ENCODE measurements around the gene DENND1C. TPM values are rescaled to one million over a fixed set of nuclear protein-coding genes. Genes with fewer than 3 reads are reported as not detected.

DENND1C gene
- total and polyA plus RNA-seq, 9 of the 15 experiments (the other 6 are each of a cell fraction or from before 2014, with no cell fraction given), result 0.03 to 1.2 (median 0.32) TPM; not detected in 1

DNA sequence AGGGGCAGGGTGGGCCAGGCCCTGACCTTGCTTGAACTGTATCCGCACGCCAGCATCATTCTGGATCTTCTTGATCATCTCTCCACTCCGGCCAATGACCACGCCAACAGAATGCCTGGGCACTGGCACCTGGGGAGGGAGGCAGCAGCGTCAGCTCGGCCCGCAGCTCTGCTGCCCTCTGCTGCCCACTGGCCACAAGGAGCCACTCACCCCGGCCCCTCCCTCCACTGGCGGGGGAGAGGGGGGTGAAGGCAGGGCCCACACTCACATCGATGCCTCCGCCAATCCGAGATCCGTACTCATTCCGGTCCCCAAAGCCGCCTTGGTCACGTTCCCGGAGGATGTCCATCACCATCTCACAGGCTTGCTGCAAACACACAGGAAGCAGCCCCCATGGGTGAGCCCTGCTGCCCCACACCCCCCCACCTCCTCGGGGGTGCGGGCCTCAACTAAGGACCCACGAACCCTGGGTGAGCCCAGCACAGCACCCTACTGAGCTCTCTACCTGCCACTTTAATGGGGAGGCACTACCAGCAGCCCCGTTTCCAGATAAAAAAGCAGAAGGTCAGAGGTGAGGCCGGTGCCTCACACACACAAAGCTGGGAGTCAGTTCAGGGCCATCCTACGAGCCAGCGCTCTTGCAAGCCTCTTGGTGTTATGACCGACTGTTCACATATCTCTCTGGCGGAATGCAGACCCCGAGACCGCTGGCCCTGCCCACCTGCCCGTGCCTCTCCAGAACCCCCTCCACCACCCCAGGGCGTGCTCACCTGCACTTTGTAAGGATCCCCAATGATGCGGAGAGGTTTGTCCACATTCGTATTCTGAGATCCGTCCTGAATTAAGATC lies 63.6 kb downstream of the DENND1C start (continued):
- no peak for TF ChIP-seq DLX4 (CRISPR knock-in tag; IDR thresholded peaks at IDR 0.05)
- TF ChIP-seq, protein P1, sequence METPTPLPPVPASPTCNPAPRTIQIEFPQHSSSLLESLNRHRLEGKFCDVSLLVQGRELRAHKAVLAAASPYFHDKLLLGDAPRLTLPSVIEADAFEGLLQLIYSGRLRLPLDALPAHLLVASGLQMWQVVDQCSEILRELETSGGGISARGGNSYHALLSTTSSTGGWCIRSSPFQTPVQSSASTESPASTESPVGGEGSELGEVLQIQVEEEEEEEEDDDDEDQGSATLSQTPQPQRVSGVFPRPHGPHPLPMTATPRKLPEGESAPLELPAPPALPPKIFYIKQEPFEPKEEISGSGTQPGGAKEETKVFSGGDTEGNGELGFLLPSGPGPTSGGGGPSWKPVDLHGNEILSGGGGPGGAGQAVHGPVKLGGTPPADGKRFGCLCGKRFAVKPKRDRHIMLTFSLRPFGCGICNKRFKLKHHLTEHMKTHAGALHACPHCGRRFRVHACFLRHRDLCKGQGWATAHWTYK (CRISPR knock-in tag; IDR thresholded peaks at IDR 0.05), result no peak
- TF ChIP-seq ZNF639 (CRISPR knock-in tag; conservative IDR thresholded peaks at IDR 0.05 in 1 of 2, IDR thresholded peaks at IDR 0.05 in 1 of 2), result no peak
- TF ChIP-seq CC2D1A (IDR thresholded peaks at IDR 0.05), result no peak
- TF ChIP-seq ZNF551 (CRISPR knock-in tag; IDR thresholded peaks at IDR 0.05), result no peak
- no peak for TF ChIP-seq PHF8 (IDR thresholded peaks at IDR 0.05; ENCODE audit: borderline replicate concordance, low read length)
- TF ChIP-seq DIDO1 (tag; IDR thresholded peaks at IDR 0.05; ENCODE audit: low read depth), result no peak
- TF ChIP-seq GTF2F1 (IDR thresholded peaks at IDR 0.05; ENCODE audit: low read depth, low read length), result no peak

Small RNA genes lying within 50 kb of the gene (small RNA-seq; reads per million reads assigned to genes)
- not detected for gene AC010503.2

Other genes starting within 250 kb of the DENND1C start
Only the 7 nearest of the 15 such genes appear.
- gene GTF2F1, start 88.6 kb downstream of the DENND1C start, total RNA-seq (2014; rRNA removed), result 75.4 and 81.6 TPM in 2 replicates
- gene GTF2F1, start 88.6 kb downstream of the DENND1C start, total RNA-seq (2014; rRNA removed; fragmentation: Illumina TruSeq; extraction: Trizol), result 30.3 TPM in 2 replicates
- 73.5 and 79.1 TPM in 2 replicates for gene GTF2F1, start 88.6 kb downstream of the DENND1C start, total RNA-seq (2015; rRNA removed; fragmentation: Illumina TruSeq; extraction: Trizol)
- 58.9 and 71.7 TPM in 2 replicates for gene GTF2F1, start 88.6 kb downstream of the DENND1C start, total RNA-seq (2021)
- gene GTF2F1, start 88.6 kb downstream of the DENND1C start, polyA plus RNA-seq (2011; rRNA removed), result 34.9 and 47.9 TPM in 2 replicates
- 68.4 and 85.9 TPM in 2 replicates for gene GTF2F1, start 88.6 kb downstream of the DENND1C start, polyA plus RNA-seq (2014; fragmentation: Illumina TruSeq; extraction: Trizol)
- 1 to 10 TPM; 4.7 to 6.3 TPM for gene GTF2F1, start 88.6 kb downstream of the DENND1C start, polyA plus RNA-seq (2014; fragmentation: Nextera tagmentation; extraction: Ambion mirVana)
- 66.0 and 68.7 TPM in 2 replicates for gene GTF2F1, start 88.6 kb downstream of the DENND1C start, polyA plus RNA-seq (2014; rRNA removed)
- gene KHSRP, start 57.0 kb downstream of the DENND1C start, total RNA-seq (2014; rRNA removed), result 183 and 227 TPM in 2 replicates
- 94.5 and 97.2 TPM in 2 replicates for gene KHSRP, start 57.0 kb downstream of the DENND1C start, total RNA-seq (2014; rRNA removed; fragmentation: Illumina TruSeq; extraction: Trizol)
- gene KHSRP, start 57.0 kb downstream of the DENND1C start, total RNA-seq (2015; rRNA removed; fragmentation: Illumina TruSeq; extraction: Trizol), result 139 and 150 TPM in 2 replicates
- 519 and 564 TPM in 2 replicates for gene KHSRP, start 57.0 kb downstream of the DENND1C start, total RNA-seq (2021)
- gene KHSRP, start 57.0 kb downstream of the DENND1C start, polyA plus RNA-seq (2011; rRNA removed), result 93.1 and 118 TPM in 2 replicates
- gene KHSRP, start 57.0 kb downstream of the DENND1C start, polyA plus RNA-seq (2014; fragmentation: Illumina TruSeq; extraction: Trizol), result 215 and 288 TPM in 2 replicates
- 1 to 10 TPM; 4.2 to 5.7 TPM for gene KHSRP, start 57.0 kb downstream of the DENND1C start, polyA plus RNA-seq (2014; fragmentation: Nextera tagmentation; extraction: Ambion mirVana)
- gene KHSRP, start 57.0 kb downstream of the DENND1C start, polyA plus RNA-seq (2014; rRNA removed), result 313 and 329 TPM in 2 replicates
- gene SLC25A41, start 48.0 kb downstream of the DENND1C start, total RNA-seq (2014; rRNA removed), result 0.94 and 1.00 TPM in 2 replicates
- 1.1 and 1.6 TPM in 2 replicates for gene SLC25A41, start 48.0 kb downstream of the DENND1C start, total RNA-seq (2014; rRNA removed; fragmentation: Illumina TruSeq; extraction: Trizol)
- 1.2 and 1.6 TPM in 2 replicates for gene SLC25A41, start 48.0 kb downstream of the DENND1C start, total RNA-seq (2015; rRNA removed; fragmentation: Illumina TruSeq; extraction: Trizol)
- gene SLC25A41, start 48.0 kb downstream of the DENND1C start, total RNA-seq (2021), result 4.2 and 4.6 TPM in 2 replicates
- gene SLC25A41, start 48.0 kb downstream of the DENND1C start, polyA plus RNA-seq (2011; rRNA removed), result 3.3 and 6.5 TPM in 2 replicates
- 2.0 and 4.7 TPM in 2 replicates for gene SLC25A41, start 48.0 kb downstream of the DENND1C start, polyA plus RNA-seq (2014; fragmentation: Illumina TruSeq; extraction: Trizol)
- under 1 TPM; 0.08 to 0.24 TPM for gene SLC25A41, start 48.0 kb downstream of the DENND1C start, polyA plus RNA-seq (2014; fragmentation: Nextera tagmentation; extraction: Ambion mirVana)
- gene SLC25A41, start 48.0 kb downstream of the DENND1C start, polyA plus RNA-seq (2014; rRNA removed), result 4.0 and 6.7 TPM in 2 replicates
- 40.4 and 57.2 TPM in 2 replicates for gene SLC25A23, start 22.0 kb downstream of the DENND1C start, total RNA-seq (2014; rRNA removed)
- 26.2 and 26.6 TPM in 2 replicates for gene SLC25A23, start 22.0 kb downstream of the DENND1C start, total RNA-seq (2014; rRNA removed; fragmentation: Illumina TruSeq; extraction: Trizol)
- gene SLC25A23, start 22.0 kb downstream of the DENND1C start, total RNA-seq (2015; rRNA removed; fragmentation: Illumina TruSeq; extraction: Trizol), result 25.8 and 26.0 TPM in 2 replicates
- 72.0 and 75.1 TPM in 2 replicates for gene SLC25A23, start 22.0 kb downstream of the DENND1C start, total RNA-seq (2021)
- gene SLC25A23, start 22.0 kb downstream of the DENND1C start, polyA plus RNA-seq (2011; rRNA removed), result 18.7 and 20.9 TPM in 2 replicates
- 64.3 and 70.5 TPM in 2 replicates for gene SLC25A23, start 22.0 kb downstream of the DENND1C start, polyA plus RNA-seq (2014; fragmentation: Illumina TruSeq; extraction: Trizol)
- gene SLC25A23, start 22.0 kb downstream of the DENND1C start, polyA plus RNA-seq (2014; fragmentation: Nextera tagmentation; extraction: Ambion mirVana), result 1 to 10 TPM; 6.1 to 6.5 TPM
- 44.3 and 47.5 TPM in 2 replicates for gene SLC25A23, start 22.0 kb downstream of the DENND1C start, polyA plus RNA-seq (2014; rRNA removed)
- 0.57 TPM in 1 of 2 replicates, not detected in the other for gene CRB3, start 17.5 kb downstream of the DENND1C start, total RNA-seq (2014; rRNA removed)
- gene CRB3, start 17.5 kb downstream of the DENND1C start, total RNA-seq (2014; rRNA removed; fragmentation: Illumina TruSeq; extraction: Trizol), result not detected in 2 replicates
- not detected in 2 replicates for gene CRB3, start 17.5 kb downstream of the DENND1C start, total RNA-seq (2015; rRNA removed; fragmentation: Illumina TruSeq; extraction: Trizol)
- 0.49 and 0.65 TPM in 2 replicates for gene CRB3, start 17.5 kb downstream of the DENND1C start, total RNA-seq (2021)
- gene CRB3, start 17.5 kb downstream of the DENND1C start, polyA plus RNA-seq (2011; rRNA removed), result 0.11 TPM in 1 of 2 replicates, not detected in the other
- gene CRB3, start 17.5 kb downstream of the DENND1C start, polyA plus RNA-seq (2014; fragmentation: Illumina TruSeq; extraction: Trizol), result not detected in 2 replicates
- not detected for gene CRB3, start 17.5 kb downstream of the DENND1C start, polyA plus RNA-seq (2014; fragmentation: Nextera tagmentation; extraction: Ambion mirVana)
- 0.18 TPM in 1 of 2 replicates, not detected in the other for gene CRB3, start 17.5 kb downstream of the DENND1C start, polyA plus RNA-seq (2014; rRNA removed)
- gene TUBB4A, start 20.5 kb upstream of the DENND1C start, total RNA-seq (2014; rRNA removed), result 1.0 and 1.5 TPM in 2 replicates
- gene TUBB4A, start 20.5 kb upstream of the DENND1C start, total RNA-seq (2014; rRNA removed; fragmentation: Illumina TruSeq; extraction: Trizol), result 0.26 and 0.44 TPM in 2 replicates
- 0.62 and 0.68 TPM in 2 replicates for gene TUBB4A, start 20.5 kb upstream of the DENND1C start, total RNA-seq (2015; rRNA removed; fragmentation: Illumina TruSeq; extraction: Trizol)
- gene TUBB4A, start 20.5 kb upstream of the DENND1C start, total RNA-seq (2021), result 6.2 and 7.0 TPM in 2 replicates
- gene TUBB4A, start 20.5 kb upstream of the DENND1C start, polyA plus RNA-seq (2011; rRNA removed), result 0.75 and 0.81 TPM in 2 replicates
- 2.9 and 3.9 TPM in 2 replicates for gene TUBB4A, start 20.5 kb upstream of the DENND1C start, polyA plus RNA-seq (2014; fragmentation: Illumina TruSeq; extraction: Trizol)
- gene TUBB4A, start 20.5 kb upstream of the DENND1C start, polyA plus RNA-seq (2014; fragmentation: Nextera tagmentation; extraction: Ambion mirVana), result under 1 TPM; 0.14 to 0.15 TPM
- gene TUBB4A, start 20.5 kb upstream of the DENND1C start, polyA plus RNA-seq (2014; rRNA removed), result 1.7 TPM in 2 replicates
- gene TNFSF9, start 49.2 kb upstream of the DENND1C start, total RNA-seq (2014; rRNA removed), result 13.8 and 17.7 TPM in 2 replicates
- gene TNFSF9, start 49.2 kb upstream of the DENND1C start, total RNA-seq (2014; rRNA removed; fragmentation: Illumina TruSeq; extraction: Trizol), result 6.5 TPM in 2 replicates
- gene TNFSF9, start 49.2 kb upstream of the DENND1C start, total RNA-seq (2015; rRNA removed; fragmentation: Illumina TruSeq; extraction: Trizol), result 6.2 and 7.6 TPM in 2 replicates
- 17.9 and 18.9 TPM in 2 replicates for gene TNFSF9, start 49.2 kb upstream of the DENND1C start, total RNA-seq (2021)
- 15.1 and 19.2 TPM in 2 replicates for gene TNFSF9, start 49.2 kb upstream of the DENND1C start, polyA plus RNA-seq (2011; rRNA removed)
- 4.7 and 6.4 TPM in 2 replicates for gene TNFSF9, start 49.2 kb upstream of the DENND1C start, polyA plus RNA-seq (2014; fragmentation: Illumina TruSeq; extraction: Trizol)
- gene TNFSF9, start 49.2 kb upstream of the DENND1C start, polyA plus RNA-seq (2014; fragmentation: Nextera tagmentation; extraction: Ambion mirVana), result 1 to 10 TPM; 1.4 to 2.1 TPM
- 9.8 and 11.9 TPM in 2 replicates for gene TNFSF9, start 49.2 kb upstream of the DENND1C start, polyA plus RNA-seq (2014; rRNA removed)

All from K562 (cell line).